Esophagus muscularis mucosa (tissue), 4 donors: ENCODE data around the gene SYNE1.

ENCODE experiments used
- CTCF ChIP-seq, 3 experiments: fragments of 200-600 bp in 2 of 3; fragments of 450-650 bp in 1 of 3; sonication (generic) in 2 of 3; IDR thresholded peaks; one replicate each; pipeline ENCODE4 v1.5.1; 2017 to 2019; ENCODE audit warnings: antibody characterized with exemption in 3 of 3, mild to moderate bottlenecking in 2 of 3, moderate library complexity in 1 of 3
- EP300 ChIP-seq: sonication (generic); formaldehyde crosslinking; IDR thresholded peaks from one replicate; pipeline ENCODE4 v1.6.1; 2017; ENCODE audit warnings: antibody characterized with exemption
- POLR2A ChIP-seq: fragments of 450-650 bp; IDR thresholded peaks from one replicate; pipeline ENCODE4 v1.6.1; 2017; ENCODE audit warnings: antibody characterized with exemption, moderate library complexity, mild to moderate bottlenecking, low read depth

- TF ChIP-seq EP300 (no peak), CTCF (IDR thresholded peaks at IDR 0.05) (no peak), POLR2A (no peak)
These were observed 463.2 kb downstream of the SYNE1 start for GRCh38 chr6:152173957-152174356.
